Thoracic aorta (tissue), 2 donors: ENCODE results near the gene MUC16. TPM values are rescaled to one million over a fixed set of nuclear protein-coding genes. Genes with fewer than 3 reads are reported as not detected.

Experiments
- ATAC-seq: fragments of 150-250 bp; one replicate; pipeline ENCODE4 v1.8.0; 2017; ENCODE audit warnings: low read depth; ENCODE audit not compliant: insufficient number of reproducible peaks, low FRiP score
- DNase-seq: peaks from one replicate; pipeline ENCODE4 v3.0.0-alpha.2; 2020; ENCODE audit warnings: low spot score
- H3K27ac ChIP-seq, 2 donors: fragments of 200-600 bp; sonication (generic); 1 replicate in 1 of 2; 2 replicates in 1 of 2; pipeline ENCODE4 v1.5.1; 2016; ENCODE audit warnings: mild to moderate bottlenecking in 2 of 2, moderate library complexity in 2 of 2
- H3K27me3 ChIP-seq: fragments of 200-600 bp; sonication (generic); replicated peaks from 2 replicates; pipeline ENCODE4 v1.6.0; 2016; ENCODE audit warnings: mild to moderate bottlenecking; ENCODE audit not compliant: insufficient read depth
- H3K36me3 ChIP-seq: fragments of 200-600 bp; sonication (generic); one replicate; pipeline ENCODE4 v1.5.1; 2016
- H3K4me1 ChIP-seq, 2 donors: fragments of 200-600 bp; sonication (generic); 1 replicate in 1 of 2; 2 replicates in 1 of 2; pipeline versions ENCODE4 v1.5.1 to v1.6.0; 2016; ENCODE audit warnings: low read depth in 2 of 2, mild to moderate bottlenecking in 1 of 2; ENCODE audit not compliant: control insufficient read depth in 1 of 2
- H3K4me3 ChIP-seq: fragments of 200-600 bp; sonication (generic); 2 replicates; pipeline ENCODE4 v1.5.1; 2016; ENCODE audit warnings: mild to moderate bottlenecking
- H3K9me3 ChIP-seq: fragments of 200-600 bp; sonication (generic); 2 replicates; pipeline ENCODE4 v1.5.1; 2016
- total RNA-seq, 2 donors: library from RNA; depleted of rRNA; stranded (reverse); fragments of >200 nt; gene quantifications; one replicate each; pipeline versions ENCODE4 v1.1.0 to v1.2.3, GENCODE V29; 2016
- TF ChIP-seq, protein P1 (sequence below): fragments of 200-600 bp; sonication (generic); IDR thresholded peaks from one replicate; pipeline ENCODE4 v1.5.1; 2019; ENCODE audit warnings: antibody characterized with exemption

The MUC16 gene
- total RNA-seq, 2 donors from 2014 or later = under 0.01 TPM; not detected in 1

DNA sequence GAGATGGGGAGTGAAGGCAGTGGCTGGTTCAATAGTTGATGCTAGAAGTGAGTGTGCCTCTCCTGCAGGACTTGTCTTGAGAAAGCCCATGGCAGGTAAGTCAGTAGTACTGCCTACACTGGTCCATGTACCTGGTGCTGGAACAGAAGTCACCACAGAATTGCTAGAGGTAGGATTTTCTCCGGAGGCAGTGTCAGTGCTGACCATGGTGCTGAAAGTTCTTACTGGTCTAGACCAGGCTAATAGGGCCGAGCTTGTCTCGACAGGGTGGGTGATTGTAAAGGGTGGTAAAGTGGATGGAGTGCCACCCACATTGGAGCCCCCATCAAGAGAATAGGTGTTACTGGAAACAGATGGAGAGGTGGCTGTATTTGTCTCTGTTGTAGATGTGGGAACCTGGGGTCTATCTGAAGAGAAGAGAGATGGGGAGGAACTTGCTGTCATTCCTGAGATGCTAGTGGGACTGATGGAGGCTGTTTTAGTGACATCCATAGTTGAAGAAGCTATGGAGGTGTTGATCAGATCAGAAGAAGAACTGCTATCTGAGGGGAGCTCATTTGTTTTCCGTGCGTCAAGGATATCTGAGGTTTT is 36.6 kb downstream of the MUC16 start:
- DNase-seq = no peak
- Histone ChIP-seq H3K4me3 (no peak overlapping the region), H3K36me3 (no peaks in the 10 kb centered on the region), H3K9me3 (no peaks in the 10 kb centered on the region), H3K27ac (no peak overlapping the region), H3K27me3 (no peaks in the 10 kb centered on the region), H3K4me1 (no peaks in the 10 kb centered on the region)
- no peak for ATAC-seq
- TF ChIP-seq, protein P1, sequence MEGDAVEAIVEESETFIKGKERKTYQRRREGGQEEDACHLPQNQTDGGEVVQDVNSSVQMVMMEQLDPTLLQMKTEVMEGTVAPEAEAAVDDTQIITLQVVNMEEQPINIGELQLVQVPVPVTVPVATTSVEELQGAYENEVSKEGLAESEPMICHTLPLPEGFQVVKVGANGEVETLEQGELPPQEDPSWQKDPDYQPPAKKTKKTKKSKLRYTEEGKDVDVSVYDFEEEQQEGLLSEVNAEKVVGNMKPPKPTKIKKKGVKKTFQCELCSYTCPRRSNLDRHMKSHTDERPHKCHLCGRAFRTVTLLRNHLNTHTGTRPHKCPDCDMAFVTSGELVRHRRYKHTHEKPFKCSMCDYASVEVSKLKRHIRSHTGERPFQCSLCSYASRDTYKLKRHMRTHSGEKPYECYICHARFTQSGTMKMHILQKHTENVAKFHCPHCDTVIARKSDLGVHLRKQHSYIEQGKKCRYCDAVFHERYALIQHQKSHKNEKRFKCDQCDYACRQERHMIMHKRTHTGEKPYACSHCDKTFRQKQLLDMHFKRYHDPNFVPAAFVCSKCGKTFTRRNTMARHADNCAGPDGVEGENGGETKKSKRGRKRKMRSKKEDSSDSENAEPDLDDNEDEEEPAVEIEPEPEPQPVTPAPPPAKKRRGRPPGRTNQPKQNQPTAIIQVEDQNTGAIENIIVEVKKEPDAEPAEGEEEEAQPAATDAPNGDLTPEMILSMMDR = no peak

DNA sequence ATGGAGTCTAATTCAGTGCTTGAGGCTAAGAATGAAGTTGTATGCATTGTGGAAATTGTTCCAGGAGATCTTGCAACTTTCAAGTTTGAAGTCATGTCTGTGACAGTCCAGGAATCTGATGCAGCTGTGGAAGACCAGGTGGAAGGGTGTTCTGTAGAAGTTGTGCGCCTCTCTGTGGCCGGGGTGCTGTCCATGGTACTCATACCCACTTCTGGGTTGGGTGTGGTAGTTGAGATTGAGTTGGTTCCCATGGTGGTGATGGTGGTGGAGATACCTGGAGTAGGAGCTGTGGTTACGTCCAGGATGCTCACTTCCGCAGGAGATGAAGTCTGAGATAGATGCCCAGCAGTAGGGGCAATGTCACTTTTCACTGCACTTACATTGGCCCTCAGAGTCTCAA is 44.3 kb downstream of the MUC16 start:
- no peaks in the 10 kb centered on the region for H3K9me3 ChIP-seq
- no peak overlapping the region for H3K27ac ChIP-seq
- no peaks in the 10 kb centered on the region for H3K36me3 ChIP-seq
- no peaks in the 10 kb centered on the region for H3K4me1 ChIP-seq
- H3K27me3 ChIP-seq = no peaks in the 10 kb centered on the region
- H3K4me3 ChIP-seq = no peak overlapping the region
- ATAC-seq (no peak), DNase-seq (no peak)
- TF ChIP-seq, protein P1 = no peak

Other genes starting within 250 kb of the MUC16 start
- gene ZNF558, start 178.1 kb downstream of the MUC16 start, total RNA-seq = 10 to 100 TPM; 35.2 to 44.1 TPM
- not detected for gene MBD3L1, start 178.0 kb downstream of the MUC16 start, total RNA-seq
- gene OR1M1, start 76.7 kb upstream of the MUC16 start, total RNA-seq = not detected
- gene OR7G2, start 97.1 kb upstream of the MUC16 start, total RNA-seq = not detected
- not detected for gene OR7G1, start 105.4 kb upstream of the MUC16 start, total RNA-seq
- gene OR7G3, start 116.5 kb upstream of the MUC16 start, total RNA-seq = not detected
- 10 to 100 TPM; 13.5 to 20.3 TPM for gene ZNF317, start 130.0 kb upstream of the MUC16 start, total RNA-seq
- not detected for gene OR7D2, start 168.6 kb upstream of the MUC16 start, total RNA-seq
- gene OR7D4, start 209.2 kb upstream of the MUC16 start, total RNA-seq = not detected
- not detected for gene OR7E24, start 240.5 kb upstream of the MUC16 start, total RNA-seq